WTC11 (cell line): ENCODE data around the gene CRPPA.

Experiments
- ARID4B ChIP-seq: sonication (generic); formaldehyde crosslinking; IDR thresholded peaks from 2 replicates; pipeline ENCODE4 v1.8.0; 2023; ENCODE audit warnings: missing genetic modification reagents, mild to moderate bottlenecking, borderline replicate concordance
- CTCF ChIP-seq: fragments of 200-600 bp; IDR thresholded peaks from 2 replicates; pipeline ENCODE4 v1.8.0; 2022; ENCODE audit warnings: antibody characterized with exemption
- ELF4 ChIP-seq: sonication (generic); formaldehyde crosslinking; IDR thresholded peaks from 2 replicates; pipeline ENCODE4 v1.8.1; 2022; ENCODE audit warnings: low read depth, mild to moderate bottlenecking, moderate library complexity, missing genetic modification reagents
- GABPB1 ChIP-seq: sonication (generic); formaldehyde crosslinking; IDR thresholded peaks from 2 replicates; pipeline ENCODE4 v1.8.1; 2023; ENCODE audit warnings: mild to moderate bottlenecking, missing genetic modification reagents
- NFYB ChIP-seq: sonication (generic); formaldehyde crosslinking; conservative IDR thresholded peaks from 2 replicates; pipeline ENCODE4 v1.8.0; 2022; ENCODE audit warnings: low read depth, missing genetic modification reagents
- PRDM15 ChIP-seq: sonication (generic); formaldehyde crosslinking; IDR thresholded peaks from 2 replicates; pipeline ENCODE4 v1.8.0; 2022; ENCODE audit warnings: missing genetic modification reagents
- USF2 ChIP-seq: sonication (generic); formaldehyde crosslinking; IDR thresholded peaks from 2 replicates; pipeline ENCODE4 v1.8.1; 2023; ENCODE audit warnings: mild to moderate bottlenecking, missing genetic modification reagents, moderate library complexity
- ZNF121 ChIP-seq: sonication (generic); formaldehyde crosslinking; IDR thresholded peaks from 2 replicates; pipeline ENCODE4 v1.8.0; 2023; ENCODE audit warnings: missing genetic modification reagents
- ZNF232 ChIP-seq: sonication (generic); formaldehyde crosslinking; IDR thresholded peaks from 2 replicates; pipeline ENCODE4 v1.8.0; 2022; ENCODE audit warnings: mild to moderate bottlenecking, missing genetic modification reagents
- ZNF512 ChIP-seq: sonication (generic); formaldehyde crosslinking; IDR thresholded peaks from 2 replicates; pipeline ENCODE4 v1.8.1; 2022; ENCODE audit warnings: missing genetic modification reagents, borderline replicate concordance

- TF ChIP-seq USF2 (no peak), ZNF121 (CRISPR knock-in tag) (no peak), PRDM15 (no peak), CTCF (no peak), GABPB1 (CRISPR knock-in tag) (no peak), ZNF512 (CRISPR knock-in tag) (no peak), ELF4 (CRISPR knock-in tag) (no peak), NFYB (CRISPR knock-in tag) (no peak), ZNF232 (CRISPR knock-in tag) (no peak), ARID4B (no peak)
These were observed 7.3 kb upstream of the CRPPA start for GRCh38 chr7:16428672-16429071.
